Measurements from ENCODE around the gene KCNQ4. TPM values are rescaled to one million over a fixed set of nuclear protein-coding genes. Genes with fewer than 3 reads are reported as not detected.

Gene KCNQ4
- total RNA-seq, 6 experiments from 2014 or later: 0.05 TPM; not detected in 5

DNA sequence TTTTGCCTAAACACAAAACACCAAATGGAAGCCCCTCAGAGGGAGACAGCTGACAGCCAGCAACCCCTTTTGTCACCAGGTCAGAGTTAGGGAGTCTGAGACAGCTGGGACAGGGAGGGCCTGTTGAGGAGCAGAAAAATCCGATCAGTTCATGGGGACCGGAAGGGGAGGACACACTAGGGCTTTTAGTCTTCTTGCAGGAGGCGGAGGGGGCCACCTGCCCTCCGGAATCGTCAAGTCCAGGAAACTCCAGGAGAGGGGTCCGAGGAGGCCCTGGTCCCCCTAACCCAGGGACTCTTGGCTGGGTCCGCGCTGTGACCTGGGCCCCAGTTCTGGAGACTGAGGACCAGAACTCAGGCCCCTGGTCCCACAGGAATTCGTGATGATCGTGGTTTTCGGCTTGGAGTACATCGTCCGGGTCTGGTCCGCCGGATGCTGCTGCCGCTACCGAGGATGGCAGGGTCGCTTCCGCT lies 34.2 kb downstream of the KCNQ4 start:
- DNase-seq: no peak
- no peaks in the 10 kb centered on the region for H3K4me1 Mint-ChIP-seq (ENCODE audit: low read depth)
- no peak overlapping the region for H3K27ac Mint-ChIP-seq
- TF ChIP-seq CTCF (IDR thresholded peaks at IDR 0.05): no peak
- H3K27me3 Mint-ChIP-seq (ENCODE audit: insufficient read depth): peaks cover 51% of the 10 kb centered on the region
- no peaks in the 10 kb centered on the region for H3K9me3 Mint-ChIP-seq
- no peaks in the 10 kb centered on the region for H3K36me3 Mint-ChIP-seq (ENCODE audit: low read depth)
- 0 out of 2 replicates have a peak overlapping the region, but pooled peaks have one; percentile 39 for H3K4me3 Mint-ChIP-seq

- Mint-ChIP-seq H3K27me3 (ENCODE audit: insufficient read depth) (peaks cover 48% of the 10 kb centered on the region), H3K9me3 (no peaks in the 10 kb centered on the region), H3K4me1 (ENCODE audit: low read depth) (no peaks in the 10 kb centered on the region), H3K4me3 (peak overlapping the region; percentile 53; the same call in 1 of the 2 replicates), H3K27ac (no peak overlapping the region), H3K36me3 (ENCODE audit: low read depth) (no peaks in the 10 kb centered on the region)
- DNase-seq: no peak
- TF ChIP-seq CTCF (IDR thresholded peaks at IDR 0.05): no peak
These were observed 34.8 kb downstream of the KCNQ4 start for GRCh38 chr1:40818264-40818961.

DNA sequence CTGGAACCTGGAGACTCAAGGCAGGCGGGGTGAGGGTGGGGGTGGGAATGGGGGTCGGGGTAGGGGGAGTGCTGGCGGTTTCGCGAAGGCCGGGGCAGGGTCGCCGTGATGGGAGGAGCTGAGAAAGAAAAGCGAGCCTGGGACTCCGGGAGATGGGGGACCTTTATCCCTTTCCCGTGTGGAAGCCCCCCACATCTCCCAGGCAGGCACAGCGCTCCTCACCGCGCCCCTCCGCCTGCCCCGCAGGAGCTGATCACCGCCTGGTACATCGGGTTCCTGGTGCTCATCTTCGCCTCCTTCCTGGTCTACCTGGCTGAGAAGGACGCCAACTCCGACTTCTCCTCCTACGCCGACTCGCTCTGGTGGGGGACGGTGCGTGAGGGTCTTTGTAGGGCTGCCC lies 35.5 kb downstream of the KCNQ4 start:
- no peak for TF ChIP-seq CTCF (IDR thresholded peaks at IDR 0.05)
- peak overlapping the region; percentile 50; the same call in 1 of the 2 replicates for H3K4me3 Mint-ChIP-seq
- no peak for DNase-seq
- H3K9me3 Mint-ChIP-seq: no peaks in the 10 kb centered on the region
- no peak overlapping the region for H3K27ac Mint-ChIP-seq
- no peaks in the 10 kb centered on the region for H3K36me3 Mint-ChIP-seq (ENCODE audit: low read depth)
- peaks cover under 1% of the 10 kb centered on the region; the same call in 1 of the 2 replicates for H3K4me1 Mint-ChIP-seq (ENCODE audit: low read depth)
- peaks cover 46% of the 10 kb centered on the region for H3K27me3 Mint-ChIP-seq (ENCODE audit: insufficient read depth)

DNA sequence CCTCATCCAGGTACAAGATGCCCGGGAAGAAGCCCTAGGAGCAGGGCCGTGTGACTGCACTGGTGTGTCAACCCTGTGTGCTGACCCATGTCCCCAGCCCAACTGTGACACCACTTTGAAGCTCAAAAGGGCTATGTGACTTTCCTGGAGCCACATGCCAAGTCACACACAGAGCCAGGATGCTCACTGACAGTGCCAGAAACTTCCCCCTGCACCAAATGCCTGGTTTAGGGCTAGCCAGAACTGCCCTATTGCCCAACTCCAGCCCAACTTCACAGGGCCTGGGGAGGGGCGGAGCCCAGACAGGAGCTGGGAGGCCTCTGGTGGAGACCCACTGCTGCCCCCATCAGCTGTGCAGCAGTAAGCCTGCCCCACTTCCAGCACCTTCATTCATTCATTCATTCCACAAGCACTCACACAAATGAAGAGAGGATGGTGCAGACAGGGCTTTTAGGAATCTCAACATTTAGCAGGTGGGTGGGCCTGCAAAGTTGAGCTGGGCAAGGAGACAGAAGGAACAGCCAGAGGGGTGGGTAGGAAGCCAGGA lies 36.7 kb downstream of the KCNQ4 start:
- no peak for DNase-seq
- Mint-ChIP-seq H3K36me3 (ENCODE audit: low read depth) (no peaks in the 10 kb centered on the region), H3K4me1 (ENCODE audit: low read depth) (peaks cover 12% of the 10 kb centered on the region), H3K4me3 (no peak overlapping the region), H3K9me3 (no peaks in the 10 kb centered on the region), H3K27me3 (ENCODE audit: insufficient read depth) (peaks cover 36% of the 10 kb centered on the region), H3K27ac (no peak overlapping the region)
- TF ChIP-seq CTCF (IDR thresholded peaks at IDR 0.05): no peak

- no peak overlapping the region for H3K4me3 Mint-ChIP-seq
- DNase-seq: no peak
- peaks cover 28% of the 10 kb centered on the region for H3K27me3 Mint-ChIP-seq (ENCODE audit: insufficient read depth)
These were observed 37.5 kb downstream of the KCNQ4 start for GRCh38 chr1:40820911-40821693.

More at GRCh38 chr1:40820911-40821693, 37.5 kb downstream of the KCNQ4 start:
- no peaks in the 10 kb centered on the region for H3K9me3 Mint-ChIP-seq
- no peaks in the 10 kb centered on the region for H3K36me3 Mint-ChIP-seq (ENCODE audit: low read depth)
- H3K27ac Mint-ChIP-seq: no peak overlapping the region
- TF ChIP-seq CTCF (IDR thresholded peaks at IDR 0.05): no peak
- H3K4me1 Mint-ChIP-seq (ENCODE audit: low read depth): peaks cover 16% of the 10 kb centered on the region
